NCI-H2107 (cell line): ENCODE results near the gene FNDC3A.
"Not testable (repeated sequence)": the region's sequence is repeated elsewhere in the genome, so short reads cannot be mapped to it uniquely, and the experiment has no call there.

Source experiments
- DNase-seq: peaks from one replicate; lab custom pipeline; 2025; lab: John Stamatoyannopoulos, UW

FNDC3A gene

DNA sequence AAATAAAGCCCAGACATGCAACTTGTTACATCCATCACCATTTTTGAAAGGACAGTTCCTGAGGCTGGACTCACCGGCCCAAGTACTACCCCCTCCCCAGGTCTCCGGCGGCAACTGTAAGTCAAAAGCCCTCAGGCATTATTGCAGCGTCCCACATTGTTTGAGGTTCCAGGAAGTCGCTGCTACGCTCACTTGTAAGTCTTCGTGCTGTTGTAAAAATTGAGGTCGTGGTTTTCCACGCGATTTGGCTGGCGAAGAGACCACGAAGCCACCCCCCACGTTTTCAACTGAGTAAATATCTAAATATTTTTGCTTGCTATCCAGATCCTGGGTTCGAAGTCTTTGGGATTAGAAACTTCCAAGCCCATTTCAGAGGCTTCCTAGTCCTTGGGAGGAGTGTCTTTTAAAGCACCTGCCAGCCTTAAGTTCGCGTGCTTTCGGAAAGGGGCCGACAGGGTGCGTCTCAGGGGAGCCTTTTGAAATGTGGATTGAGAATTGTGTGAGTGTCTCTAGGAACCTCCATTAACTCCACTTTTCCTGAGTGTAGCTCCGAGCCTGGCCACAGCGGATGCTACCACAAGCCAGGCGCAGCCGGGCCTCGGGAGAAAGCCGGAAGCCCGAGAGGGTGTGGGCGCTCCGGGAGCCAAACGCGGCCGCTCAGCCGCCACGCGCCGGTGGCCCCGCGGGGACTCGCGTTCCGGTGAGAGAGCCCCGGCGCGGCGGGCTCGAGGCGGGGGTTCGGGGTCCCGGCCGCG, 434 bp upstream of the FNDC3A start:
- peak; percentile 53 for DNase-seq

DNA sequence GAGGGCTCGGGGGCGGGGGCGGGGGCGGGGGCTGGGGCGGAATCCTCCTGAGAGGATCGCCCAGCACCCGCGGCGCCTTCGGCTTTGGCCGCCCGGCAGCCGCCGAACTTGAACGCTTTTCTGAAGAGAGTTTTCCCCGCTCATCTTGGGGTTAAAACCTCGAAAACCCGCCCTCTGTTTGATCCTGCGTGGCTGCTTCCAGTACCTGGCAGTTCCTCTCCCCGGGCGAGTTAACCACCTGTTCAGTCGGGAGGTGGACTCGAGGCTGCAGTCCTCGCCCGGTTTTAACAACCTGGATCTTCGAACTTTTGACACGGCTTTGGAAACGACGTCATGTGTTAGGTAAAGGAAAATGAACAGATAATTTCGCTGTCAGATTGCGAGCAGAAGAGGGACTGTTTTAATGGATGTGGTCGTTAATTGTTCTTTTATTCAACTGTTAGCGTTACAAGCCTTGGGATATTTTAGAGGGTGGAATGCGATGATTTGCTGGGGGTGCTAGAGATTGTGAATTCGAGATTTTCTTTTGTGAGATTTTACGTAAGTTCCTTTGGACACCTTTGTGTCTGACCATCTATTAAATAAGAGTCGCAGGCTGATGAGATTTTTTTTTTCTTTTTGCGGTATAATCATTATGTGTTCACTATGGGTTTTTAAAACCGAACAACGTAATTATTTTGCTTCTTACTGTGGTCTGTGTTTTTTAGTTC, 1.0 kb downstream of the FNDC3A start:
- peak; percentile 61 for DNase-seq

DNA sequence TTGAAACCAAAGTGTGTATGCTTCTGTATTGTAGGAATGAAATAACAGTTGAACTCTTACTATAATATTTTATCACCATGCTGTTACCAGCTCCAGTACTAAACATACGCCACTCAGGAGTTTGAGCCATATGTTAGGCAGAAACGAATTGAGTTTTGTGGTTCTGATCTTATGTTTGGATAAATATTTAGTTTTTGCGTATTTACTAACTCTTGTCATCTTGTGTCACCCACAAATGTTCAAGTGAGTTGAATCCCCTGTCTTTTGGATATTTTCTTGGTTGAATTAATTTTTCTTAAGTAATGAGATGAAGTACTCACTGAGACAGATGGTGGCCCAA, 1.5 kb downstream of the FNDC3A start:
- no peak for DNase-seq

DNA sequence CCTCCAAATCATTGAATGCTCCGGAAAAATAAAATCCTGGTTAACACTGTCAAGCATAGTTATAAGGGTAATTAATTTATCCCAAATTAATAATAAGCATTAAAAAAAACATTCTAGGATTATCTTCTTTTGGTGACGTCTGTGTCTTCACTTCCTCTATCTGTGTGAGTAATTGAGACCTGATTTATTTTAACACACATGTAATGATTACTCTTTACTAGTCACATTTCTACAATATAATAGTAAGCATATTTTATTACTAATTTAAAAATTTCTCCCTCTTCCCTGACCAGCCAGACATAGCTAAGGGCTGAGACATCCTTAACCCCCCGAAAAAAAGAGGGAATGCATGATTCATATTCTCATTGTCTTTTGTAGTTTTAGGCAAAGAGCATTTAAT, 2.3 kb downstream of the FNDC3A start:
- no peak for DNase-seq

DNA sequence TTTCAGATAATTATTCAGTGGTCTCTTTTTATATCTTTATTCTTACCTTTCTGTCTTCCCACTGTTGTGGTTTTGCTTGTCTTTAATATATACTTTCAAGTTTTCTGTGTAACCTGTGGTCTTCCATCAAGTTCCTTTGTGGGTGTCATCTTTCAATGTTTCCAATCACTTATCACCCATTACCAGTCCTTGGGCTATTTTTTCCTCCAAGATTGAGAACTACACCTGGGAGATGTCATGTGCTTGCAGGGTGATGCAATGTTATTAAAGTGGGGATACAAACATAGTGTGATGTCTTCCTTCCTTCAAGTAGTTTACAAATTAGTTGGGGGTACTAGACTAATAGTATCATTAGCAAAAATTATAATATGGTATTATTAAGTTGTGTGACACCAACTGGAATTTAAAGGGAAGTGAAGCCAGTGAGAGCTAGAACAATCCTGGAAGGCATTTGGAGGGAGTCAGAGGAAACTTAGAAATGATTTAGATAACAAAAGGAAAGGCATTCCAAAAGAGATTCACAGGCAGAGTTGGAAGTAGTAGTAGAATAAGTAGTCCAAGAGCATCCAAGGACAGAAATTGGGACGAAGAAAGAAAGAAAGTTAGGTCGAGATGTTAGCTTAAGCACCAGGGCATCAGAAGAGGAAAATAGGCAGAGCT, 3.4 kb downstream of the FNDC3A start:
- DNase-seq, result no peak

DNA sequence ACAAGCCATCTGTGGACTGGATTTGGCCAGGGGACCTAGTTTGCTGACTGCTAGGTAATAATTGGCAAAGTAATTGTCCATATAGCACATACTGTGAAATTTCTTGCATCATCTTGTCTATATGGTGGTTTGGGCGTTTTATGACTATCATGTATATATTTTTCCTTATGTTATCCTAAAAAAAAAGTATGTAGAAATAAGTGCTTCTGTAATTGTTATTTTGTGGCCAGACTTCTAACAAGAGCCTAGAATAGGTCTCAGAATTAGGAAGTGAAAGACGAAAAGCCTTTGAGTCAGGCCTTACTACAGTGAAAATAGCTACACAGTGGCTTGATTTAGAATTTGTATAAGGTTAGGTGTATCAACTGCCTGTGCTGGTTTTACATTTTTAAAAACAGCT, 4.2 kb downstream of the FNDC3A start:
- no peak for DNase-seq

DNA sequence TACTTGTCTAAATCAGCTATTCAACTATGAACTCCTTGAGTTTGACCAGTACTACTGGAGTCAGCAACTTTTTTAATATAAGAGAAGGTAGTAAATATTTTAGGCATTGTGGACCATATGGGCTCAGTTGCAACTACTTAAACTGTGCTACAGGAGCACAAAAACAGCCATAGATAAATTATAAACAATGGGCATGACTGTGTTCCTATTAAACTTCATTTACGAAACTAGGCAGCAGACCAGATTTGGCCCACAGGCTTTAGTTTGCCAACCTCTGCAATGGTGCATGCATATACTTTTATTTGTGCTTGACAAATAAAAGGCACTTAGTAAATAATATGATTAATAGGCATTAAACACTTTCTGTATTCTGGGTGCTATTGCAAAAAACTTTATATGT, 7.6 kb downstream of the FNDC3A start:
- no peak for DNase-seq

DNA sequence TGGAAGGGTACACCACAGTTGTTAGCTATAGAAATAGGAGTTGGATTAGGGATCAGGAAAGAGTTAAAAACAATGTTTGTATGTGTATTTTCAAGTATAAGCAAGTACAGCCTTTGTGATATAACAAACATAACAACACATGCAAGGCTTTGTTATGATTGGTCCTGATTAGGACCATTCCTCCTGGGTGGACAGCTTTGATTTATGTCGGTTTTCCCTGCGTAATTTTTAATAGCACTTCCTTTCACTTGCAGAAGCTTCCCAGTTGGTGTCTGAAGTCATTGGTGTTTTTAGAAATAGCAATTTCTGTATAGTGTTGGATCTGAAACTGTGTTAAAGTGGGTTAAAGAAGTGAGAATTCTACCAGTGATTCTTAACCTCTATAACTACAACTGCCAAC, 10.0 kb downstream of the FNDC3A start:
- DNase-seq, result no peak

DNA sequence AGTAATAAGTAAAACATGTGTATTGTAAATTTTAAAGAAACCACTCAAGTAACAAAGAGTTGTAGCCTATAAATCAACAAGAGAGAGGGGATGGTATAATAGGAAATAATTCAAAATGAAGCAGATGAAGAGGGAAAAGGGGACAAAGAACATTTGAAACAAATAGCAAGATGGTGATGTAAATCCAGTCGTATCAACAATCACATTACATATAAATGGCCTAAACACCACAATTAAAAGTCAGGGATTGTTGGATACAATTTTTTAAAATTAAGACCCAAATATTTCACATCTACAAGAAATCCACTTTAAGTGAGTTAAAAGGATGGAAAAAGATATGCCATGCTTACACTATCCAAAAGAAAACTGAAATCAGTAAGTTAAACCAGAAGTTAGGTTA, 15.2 kb downstream of the FNDC3A start:
- no peak for DNase-seq

DNA sequence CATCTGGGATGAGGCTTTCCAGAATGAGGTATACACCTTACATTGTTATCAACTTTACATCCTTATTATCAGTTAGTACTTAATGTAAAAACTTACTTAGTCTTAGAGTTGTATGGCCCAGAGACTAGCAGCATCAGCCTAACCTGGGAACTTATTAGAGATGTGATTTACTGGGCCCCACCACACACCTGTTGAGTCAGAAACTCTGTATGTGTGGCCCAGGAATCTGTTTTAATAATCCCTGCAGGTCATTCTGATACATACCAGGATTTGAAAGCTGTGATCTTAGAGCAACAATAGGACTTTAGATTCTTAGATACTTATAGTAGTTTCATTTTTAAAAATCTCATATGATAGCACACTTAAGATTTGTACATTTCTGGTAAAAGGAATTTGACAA, 17.4 kb downstream of the FNDC3A start:
- DNase-seq, result no peak

DNA sequence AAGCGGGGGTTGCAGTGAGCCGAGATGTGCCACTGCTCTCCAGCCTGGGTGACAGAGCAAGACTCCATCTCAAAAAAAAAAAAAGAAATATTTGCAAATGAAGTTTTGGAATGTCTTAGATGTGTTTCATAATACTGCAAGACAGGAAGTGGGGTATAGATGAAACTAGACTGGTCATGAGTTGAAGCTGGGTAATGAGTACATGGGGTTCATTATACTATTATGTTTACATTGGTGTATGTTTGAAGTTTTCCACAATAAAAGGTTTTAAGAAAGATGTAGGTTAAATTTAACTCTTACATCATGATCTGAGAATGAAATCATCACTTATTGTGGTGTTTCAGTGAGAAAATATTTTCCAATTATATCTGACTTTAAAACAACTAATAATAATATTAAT, 19.0 kb downstream of the FNDC3A start:
- no peak for DNase-seq

DNA sequence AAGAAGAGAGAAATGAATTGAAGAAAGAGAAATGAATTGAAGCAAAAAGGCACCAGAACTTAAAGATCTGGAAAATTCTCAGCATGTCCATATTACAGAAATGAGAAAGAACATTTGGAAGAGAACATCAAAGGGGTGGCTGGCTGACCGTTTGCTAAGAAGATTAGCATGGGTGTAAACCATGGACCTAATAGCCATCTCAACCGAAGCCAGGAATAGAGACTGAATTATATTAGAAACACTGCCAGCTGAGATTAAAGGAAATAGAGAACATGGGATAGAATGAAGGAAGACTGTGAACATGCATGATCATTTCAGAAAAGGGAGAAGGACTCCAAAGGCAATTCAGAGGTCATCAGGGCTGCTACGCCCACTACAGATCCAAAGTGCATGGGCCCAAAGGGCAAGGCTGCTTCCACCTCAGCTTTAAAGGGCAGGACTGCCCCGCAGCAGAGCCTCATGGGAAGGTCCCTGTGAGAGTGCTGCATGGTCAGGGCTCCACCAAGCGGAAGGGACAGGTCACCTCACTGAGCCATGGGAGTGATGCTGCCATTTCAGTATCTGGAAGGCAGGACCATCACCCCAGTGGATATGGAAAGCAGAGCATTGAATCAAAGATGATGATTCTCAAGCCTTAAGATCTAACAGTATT, 23.1 kb downstream of the FNDC3A start:
- no peak for DNase-seq

DNA sequence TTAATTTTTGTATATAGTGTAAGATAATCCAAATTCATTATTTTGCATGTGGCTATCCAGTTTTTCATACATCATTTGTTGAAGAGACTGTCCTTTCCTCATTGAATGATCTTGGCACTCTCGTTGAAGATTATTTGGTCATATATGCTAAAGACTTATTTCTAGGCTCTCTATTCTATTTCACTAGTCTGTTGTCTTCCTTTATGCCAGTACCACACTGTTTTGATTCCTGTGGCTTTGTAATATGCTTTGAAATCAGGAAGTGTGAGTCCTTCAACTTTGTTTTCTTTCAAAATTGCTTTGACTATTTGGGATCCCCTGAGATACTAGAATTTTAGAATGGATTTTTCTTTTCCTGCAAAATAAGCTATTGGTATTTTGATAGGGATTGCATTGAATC, 24.5 kb downstream of the FNDC3A start:
- DNase-seq, result no peak

DNA sequence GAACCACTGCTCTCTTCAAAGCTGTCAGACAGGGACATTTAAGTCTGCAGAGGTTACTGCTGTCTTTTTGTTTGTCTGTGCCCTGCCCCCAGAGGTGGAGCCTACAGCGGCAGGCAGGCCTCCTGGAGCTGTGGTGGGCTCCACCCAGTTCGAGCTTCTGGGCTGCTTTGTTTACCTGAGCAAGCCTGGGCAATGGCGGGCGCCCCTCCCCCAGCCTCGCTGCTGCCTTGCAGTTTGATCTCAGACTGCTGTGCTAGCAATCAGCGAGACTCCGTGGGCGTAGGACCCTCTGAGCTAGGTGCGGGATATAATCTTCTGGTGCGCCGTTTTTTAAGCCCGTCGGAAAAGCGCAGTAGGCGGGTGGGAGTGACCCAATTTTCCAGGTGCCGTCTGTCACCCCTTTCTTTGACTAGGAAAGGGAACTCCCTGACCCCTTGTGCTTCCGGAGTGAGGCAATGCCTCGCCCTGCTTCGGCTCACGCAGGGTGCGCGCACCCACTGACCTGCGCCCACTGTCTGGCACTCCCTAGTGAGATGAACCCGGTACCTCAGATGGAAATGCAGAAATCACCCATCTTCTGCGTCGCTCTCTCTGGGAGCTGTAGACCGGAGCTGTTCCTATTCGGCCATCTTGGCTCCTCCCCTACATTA, 43.4 kb downstream of the FNDC3A start:
- not testable (repeated sequence) for DNase-seq

DNA sequence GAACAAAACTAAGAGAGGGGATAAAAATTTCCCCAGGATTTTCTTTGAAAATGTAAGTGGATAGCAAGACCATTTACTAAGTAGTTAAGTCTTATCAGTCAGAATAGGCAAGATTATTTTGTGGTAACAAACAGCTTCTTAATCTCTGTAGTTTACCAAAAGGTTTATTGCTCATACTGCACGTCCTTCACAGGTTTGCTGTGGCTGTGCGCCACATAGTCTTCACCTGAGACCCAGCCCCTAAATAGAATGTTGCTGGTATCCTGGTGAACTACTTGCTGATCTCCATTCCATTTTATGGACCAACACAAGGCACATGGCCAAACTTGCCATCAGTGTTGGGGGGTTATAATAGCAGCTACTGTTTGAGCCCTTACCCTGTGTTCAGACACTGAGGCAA, 44.6 kb downstream of the FNDC3A start:
- DNase-seq, result no peak

DNA sequence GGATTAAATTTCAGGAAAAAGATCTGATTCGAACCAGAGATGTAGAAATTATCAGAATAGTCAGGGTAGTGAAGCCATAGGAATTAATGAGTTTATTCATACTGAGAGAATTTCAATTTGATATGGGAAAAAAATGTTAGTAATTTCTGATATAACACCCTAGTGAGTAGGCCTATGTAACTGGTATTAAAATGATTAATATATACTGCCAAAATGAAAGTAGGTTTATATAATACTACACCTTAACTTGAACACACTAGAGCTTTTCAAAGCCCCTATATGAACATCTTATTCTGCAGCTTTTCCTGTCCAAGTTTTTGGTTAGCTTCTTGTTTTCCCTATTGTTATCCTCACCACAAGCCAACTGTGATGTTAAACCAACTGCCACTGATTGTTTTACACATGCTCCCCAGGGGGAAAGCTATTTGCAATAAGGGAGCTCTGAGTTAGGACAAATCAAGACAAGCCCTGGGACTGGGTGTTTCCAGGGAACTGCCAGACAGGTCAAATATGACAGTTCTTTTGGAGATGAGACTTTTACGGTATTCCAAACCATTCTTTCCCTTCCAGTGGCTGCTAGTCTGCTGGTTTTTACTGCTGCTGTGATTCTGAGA, 45.3 kb downstream of the FNDC3A start:
- DNase-seq, result no peak

DNA sequence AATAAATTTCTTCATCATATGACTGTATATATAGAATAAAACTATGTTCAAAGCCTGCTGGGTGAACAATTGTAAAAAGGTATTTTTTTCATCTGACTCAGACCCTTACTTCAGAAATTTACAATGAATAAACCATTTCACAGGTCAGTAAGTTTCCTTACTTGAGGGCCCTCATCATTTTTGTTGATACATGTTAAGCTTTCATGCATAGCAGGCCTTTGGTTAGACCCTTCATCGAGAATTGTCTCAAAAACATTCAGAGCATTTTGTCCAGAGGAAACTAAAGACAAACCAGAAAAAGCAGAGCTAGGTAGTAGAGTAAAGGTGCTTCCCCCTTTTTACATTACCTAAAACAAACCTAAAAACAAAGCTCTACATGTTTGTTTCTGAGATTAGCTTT, 46.2 kb downstream of the FNDC3A start:
- no peak for DNase-seq

DNA sequence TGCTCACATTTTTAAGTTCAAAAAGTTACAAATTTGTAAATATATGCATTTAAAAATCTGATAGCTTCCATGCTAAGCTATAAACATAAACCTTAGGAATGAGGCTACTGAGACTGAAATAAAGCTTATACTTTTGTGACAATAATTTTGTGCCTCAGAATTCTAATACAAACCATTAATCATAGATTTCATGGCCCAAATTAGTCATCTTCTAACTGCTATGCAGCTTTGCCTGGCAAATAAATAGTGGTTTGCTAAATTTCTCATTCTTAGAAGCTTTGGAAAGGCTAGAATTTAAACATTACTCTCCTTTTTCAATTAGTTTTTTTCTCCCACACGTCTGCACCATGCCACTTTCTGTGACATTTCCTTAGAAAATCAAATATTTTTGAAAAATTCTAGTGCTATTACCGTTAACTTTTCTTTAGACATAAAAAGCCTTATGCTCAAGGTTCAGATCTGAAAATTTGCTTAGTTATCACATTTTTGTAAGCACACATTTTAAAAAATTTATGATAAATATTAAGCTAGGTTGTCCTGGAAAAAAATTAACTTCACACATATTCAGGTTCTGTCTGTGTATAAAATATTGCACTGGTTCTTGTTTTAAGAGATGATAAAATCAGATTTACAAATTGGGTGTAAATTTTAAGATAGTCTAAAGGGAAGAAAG, 46.9 kb downstream of the FNDC3A start:
- DNase-seq, result no peak

DNA sequence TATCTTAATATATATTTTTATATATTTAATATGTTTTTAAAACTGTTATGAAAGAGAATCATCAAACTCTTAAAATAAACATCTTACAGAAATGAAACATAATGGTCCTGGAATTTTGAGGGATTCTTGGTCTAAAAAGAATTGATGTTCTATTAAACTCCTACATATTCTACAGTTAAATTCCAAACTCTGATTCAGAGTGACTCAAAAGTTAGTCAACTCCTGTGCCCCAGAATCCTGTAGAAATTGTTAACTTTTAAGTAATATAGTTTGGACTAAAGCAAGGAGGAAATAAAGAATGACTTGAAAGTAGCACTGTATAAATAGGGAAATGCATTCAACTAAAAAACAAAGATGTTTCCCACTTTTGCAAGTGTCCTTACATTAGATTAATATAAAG, 47.7 kb downstream of the FNDC3A start:
- DNase-seq, result no peak

DNA sequence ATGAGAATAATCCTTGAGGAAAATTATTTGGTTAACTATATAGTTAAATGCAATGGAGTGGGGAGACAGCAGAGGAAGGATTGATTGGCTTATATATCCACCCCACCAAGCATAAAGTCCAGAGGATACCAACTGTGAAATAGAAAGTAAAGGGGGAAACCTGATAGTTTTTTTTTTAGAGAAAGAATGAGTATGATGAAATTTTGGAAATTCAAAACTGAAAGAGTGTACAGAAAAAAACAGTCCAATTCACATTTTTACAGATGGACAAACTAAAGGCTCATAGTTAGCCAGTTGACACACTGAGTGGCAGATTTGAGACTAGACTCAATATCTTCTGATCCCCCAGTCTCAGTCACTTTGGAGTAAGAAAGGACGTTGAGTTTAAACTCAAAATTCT, 51.1 kb downstream of the FNDC3A start:
- DNase-seq, result no peak

DNA sequence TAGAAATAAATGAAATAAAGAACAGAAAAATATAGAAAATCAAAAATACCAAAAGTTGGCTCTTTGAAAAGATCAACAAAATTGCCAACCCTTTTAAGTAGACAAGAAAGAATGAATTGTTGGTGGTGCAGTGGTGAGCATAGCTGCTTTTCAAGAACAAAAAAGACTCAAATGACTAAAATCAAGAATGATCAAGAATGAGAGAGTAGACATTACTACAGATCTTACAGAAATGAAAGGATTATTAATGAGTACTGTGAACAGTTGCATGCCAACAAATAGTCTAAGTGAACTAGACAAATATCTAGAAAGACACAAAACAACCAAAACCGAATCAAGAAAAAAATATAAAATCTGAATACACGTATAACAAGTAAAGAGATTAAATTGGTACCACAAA, 53.9 kb downstream of the FNDC3A start:
- DNase-seq, result no peak
